GM18498 (cell line): ENCODE results near the gene RSPH4A.
"Not testable (repeated sequence)": the region's sequence is repeated elsewhere in the genome, so short reads cannot be mapped to it uniquely, and the experiment has no call there.

ENCODE experiments used
- ATAC-seq: cut with Tn5 transposase; IDR thresholded peaks from one replicate; pipeline ENCODE4 v1.9.1; 2021; ENCODE audit warnings: mild to moderate bottlenecking, moderate library complexity; ENCODE audit not compliant: unreplicated experiment

The RSPH4A gene

DNA sequence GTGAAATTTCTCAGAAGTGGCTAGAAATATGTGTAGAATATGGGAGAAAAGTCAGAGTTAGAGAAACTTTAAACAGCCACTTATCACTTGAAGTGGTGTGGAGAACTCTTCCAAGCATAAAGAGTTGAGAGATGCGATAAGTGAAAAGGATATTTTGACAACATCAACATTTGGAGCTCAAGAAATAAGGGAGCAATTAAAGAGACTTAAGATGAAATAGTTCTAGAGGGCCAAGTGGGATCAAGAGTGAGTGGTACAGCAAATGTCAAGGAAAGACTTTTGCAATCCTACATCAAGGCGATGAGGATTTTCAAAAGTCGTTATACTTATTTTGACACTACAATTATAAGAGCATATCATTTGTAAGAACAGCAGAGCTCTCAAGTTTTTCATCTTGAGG lies 9.6 kb downstream of the RSPH4A start:
- ATAC-seq, result no peak

- no peak for ATAC-seq
These were observed 13.3 kb downstream of the RSPH4A start for GRCh38 chr6:116629563-116629981.

- peak; percentile 58 for ATAC-seq
These were observed 15.2 kb downstream of the RSPH4A start for GRCh38 chr6:116631379-116631990.

GRCh38 chr6:116633685-116634084 lies 17.4 kb downstream of the RSPH4A start:
- no peak for ATAC-seq

GRCh38 chr6:116648156-116648555 lies 31.9 kb downstream of the RSPH4A start:
- no peak for ATAC-seq

DNA sequence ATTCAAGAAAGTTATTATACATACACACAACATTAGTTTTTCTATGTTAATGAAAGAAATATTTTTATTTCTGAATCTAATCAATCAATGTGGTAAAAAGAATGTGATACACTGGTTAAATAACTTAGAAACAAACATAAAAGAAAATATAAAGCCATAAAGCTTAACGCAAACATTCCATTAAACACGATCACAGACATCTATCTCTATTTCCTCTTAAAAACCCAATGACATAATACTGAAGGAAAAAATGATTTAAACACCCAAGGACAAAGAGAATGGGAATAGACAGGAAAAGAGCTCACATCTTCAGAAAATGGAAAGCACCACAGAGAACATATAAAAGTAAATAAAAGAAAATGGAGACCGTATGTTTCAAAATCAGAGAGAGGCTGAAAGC lies 32.9 kb downstream of the RSPH4A start:
- no peak for ATAC-seq

- no peak for ATAC-seq
These were observed 35.6 kb downstream of the RSPH4A start for GRCh38 chr6:116651916-116652315.

DNA sequence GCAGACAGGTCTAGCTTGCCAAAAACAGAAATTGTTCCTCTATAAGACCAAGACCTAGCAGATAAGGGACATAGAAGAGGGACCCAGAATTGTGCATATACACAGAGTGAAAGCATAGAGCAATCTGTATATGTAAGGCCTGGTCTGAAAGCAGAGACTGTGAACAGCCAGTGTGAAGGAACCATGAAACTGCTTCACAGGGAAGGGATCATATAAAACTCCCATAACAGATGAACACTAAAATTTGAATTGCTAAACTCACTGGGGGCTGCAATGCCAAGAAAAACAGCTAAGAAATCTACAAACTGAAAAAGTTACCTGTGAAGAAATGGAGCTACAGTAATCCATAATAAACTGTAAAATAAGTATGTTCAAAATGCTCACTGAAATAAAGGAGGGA lies 45.3 kb downstream of the RSPH4A start:
- ATAC-seq, result peak; percentile 43

DNA sequence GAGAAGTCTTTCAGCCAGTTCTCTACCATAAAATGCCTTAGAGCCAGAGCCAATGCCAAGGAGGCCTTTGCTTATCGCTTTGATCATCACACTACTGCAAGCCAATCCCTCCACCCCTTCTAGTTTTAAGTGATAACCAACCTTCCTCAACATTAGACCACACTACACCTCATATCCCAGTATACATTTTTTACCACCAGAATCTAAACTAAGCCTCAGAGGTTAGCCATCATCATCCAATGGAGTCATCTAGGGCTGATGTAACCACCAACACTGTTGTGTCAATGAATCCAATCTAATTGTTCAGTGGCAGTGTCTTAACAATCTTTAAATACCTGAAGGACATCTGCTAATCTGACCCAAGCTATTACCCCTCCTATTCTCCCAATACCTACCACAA lies 45.9 kb downstream of the RSPH4A start:
- no peak for ATAC-seq

DNA sequence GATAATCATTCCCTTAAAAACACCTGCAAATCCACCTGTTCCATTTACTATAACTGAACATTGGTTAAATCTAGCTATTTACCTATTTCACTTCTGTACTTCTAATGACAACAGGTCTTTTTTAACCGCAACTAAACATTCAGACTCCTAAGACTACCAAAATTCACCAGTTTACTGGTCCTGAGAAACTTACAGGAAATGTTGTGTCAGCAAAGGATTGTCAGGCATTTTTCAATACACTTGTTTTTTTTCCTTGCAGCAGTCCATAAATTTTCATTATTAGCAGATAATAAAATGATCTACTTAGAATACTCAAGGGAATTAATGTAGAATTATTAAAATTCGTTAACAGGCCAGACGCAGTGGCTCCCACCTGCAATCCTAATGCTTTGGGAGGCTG lies 47.0 kb downstream of the RSPH4A start:
- ATAC-seq, result no peak

DNA sequence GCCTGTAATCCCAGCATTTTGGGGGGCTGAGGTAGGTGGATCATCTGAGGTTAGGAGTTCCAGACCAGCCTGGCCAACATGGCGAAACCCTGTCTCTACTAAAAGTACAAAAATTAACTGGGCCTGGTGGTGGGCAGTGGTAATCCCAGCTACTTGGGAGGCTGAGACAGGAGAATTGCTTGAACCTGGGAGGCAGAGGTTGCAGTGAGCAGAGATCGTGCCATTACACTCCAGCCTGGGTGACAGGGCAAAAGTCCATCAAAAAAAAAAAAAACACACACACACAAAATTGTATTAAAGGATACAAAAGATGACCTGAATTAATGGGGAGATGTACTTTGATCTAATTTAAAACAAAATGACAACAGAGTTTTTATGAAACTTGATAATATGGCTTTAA lies 47.9 kb downstream of the RSPH4A start:
- not testable (repeated sequence) for ATAC-seq

DNA sequence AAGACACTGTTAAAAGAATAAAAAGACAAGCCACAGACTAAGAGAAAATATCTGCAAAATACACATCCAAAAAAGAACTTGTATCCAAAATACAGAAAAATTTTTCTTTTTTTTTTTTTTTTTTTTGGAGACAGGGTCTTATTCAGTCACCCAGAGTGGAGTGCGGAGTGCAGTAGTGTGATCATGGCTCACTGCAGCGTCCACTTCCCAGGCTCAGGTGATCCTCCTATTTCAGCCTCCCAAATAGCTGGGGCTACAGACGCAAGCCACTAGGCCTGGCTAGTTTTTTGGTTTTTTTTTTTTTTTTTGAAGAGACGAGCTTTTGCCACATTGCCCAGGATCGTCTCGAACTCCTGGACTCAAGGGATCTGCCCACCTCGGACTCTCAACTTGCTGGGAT lies 49.2 kb downstream of the RSPH4A start:
- ATAC-seq, result no peak

DNA sequence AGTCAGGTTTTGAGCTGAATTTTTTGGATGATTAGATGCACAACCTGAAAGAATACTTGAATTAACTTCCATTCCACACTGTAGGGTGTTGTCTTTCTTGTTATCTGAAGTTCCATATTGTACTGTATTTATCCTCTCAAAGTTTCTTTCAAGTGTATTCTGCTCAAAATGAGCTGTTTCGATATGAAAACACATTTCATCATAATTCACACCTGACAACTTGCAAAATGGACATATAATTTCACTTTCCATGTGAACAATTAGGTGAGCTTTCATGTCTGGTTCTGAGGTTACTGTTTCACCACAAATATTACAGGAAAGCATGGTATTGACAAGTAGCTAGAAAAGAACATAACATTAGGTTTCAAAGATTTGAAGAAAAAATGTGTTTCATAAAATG lies 50.6 kb downstream of the RSPH4A start:
- peak; percentile 52 for ATAC-seq

- ATAC-seq, result peak; percentile 34
These were observed 51.3 kb downstream of the RSPH4A start for GRCh38 chr6:116667623-116668022.

DNA sequence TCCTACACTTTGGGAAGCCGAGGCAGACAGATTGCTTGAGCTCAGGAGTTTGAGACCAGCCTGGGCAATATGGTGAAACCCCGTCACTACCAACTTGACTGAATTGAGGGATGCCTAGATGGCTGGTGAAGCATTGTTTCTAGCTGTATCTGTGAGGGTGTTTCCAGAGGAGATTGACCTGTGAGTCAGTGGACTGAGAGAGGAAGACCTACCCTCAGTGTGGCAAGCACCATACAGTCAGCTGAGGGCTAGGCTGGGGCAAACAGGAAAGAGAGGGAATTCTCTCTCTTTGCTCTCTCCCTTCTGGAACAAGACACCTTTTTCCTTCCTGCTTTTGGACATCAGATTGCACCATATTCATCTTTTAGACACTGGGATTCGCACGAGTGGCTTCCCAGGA lies 56.0 kb downstream of the RSPH4A start:
- no peak for ATAC-seq

DNA sequence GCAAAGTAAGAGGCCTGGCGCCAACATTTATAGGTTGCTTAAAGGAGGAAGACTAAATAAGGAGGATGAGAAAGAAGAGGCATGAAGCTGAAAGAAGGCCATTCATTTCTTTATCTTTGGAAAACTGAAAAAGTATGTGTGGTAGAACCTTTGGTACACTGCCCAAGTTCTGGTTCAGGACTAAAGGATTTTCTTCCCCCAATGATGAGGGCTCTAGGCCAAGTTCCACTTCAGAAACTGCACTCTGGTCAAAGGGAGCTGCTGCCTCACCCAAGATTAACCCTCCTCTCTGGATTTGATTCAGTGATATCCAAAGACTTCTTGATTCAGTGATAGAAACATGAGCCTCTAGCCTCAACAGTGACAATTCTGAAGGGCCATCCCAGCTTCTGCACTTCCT lies 59.7 kb downstream of the RSPH4A start:
- ATAC-seq, result no peak

DNA sequence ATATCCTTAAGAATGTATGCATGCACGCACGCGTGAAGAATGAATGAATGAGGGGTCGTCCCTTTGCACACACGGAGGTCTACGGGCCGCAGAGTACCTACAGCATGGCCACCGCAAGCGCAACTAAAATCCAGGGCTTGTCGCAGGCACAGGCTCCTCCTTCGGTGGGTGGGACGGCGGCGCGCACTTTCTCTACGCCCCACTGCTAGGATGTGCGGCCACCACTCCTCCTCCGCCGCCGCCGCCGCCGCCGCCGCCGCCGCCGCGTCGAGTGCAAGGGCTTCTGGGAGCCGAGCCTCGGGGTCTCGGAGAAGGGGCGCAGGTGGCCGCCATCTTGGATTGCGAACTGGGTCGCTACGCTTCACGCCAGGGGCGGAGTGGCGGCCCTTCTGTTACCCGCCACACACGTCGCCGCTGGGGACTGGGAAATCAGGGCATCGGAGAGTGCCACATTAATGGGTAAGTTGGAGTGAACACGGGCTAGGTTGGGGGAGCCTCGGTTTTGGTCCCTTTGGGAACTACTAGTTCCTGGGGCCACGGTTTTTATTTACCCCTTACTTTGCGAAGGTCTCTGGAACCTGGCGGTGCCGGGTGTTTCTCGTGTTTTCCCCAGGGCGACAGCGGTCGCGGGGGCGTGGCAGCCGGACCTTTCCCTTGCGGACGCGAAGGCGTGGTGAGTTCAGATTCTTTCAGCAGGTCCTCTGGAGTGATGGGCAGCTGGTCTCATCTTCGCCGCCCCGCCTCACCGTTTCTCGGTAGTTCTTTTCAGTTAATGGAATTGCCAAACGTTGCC lies 64.8 kb downstream of the RSPH4A start, which contains the start of gene KPNA5:
KPNA5 (plus strand) TSS at position 332 of the 793 bp plus-strand sequence; CDS start at position 456, 124 bp downstream.
- peak; percentile 94 for ATAC-seq

- no peak for ATAC-seq
These were observed 66.0 kb downstream of the RSPH4A start for GRCh38 chr6:116682334-116682712.
